GM12875 (cell line): ENCODE data around the gene MRPS31.

Source experiments
- H3K4me3 ChIP-seq: one replicate; pipeline ENCODE4 v1.5.1; 2011; ENCODE audit warnings: low read depth, low read length, control low read depth
- CTCF ChIP-seq: IDR thresholded peaks from 2 replicates; pipeline ENCODE4 v1.5.1; 2011; ENCODE audit warnings: low read depth, mild to moderate bottlenecking, control low read depth, inconsistent platforms, low read length, moderate library complexity, borderline replicate concordance; ENCODE audit not compliant: insufficient read depth

The MRPS31 gene

GRCh38 chr13:40682449-40683240 lies 88.3 kb downstream of the MRPS31 start:
- 0 out of 2 replicates have a peak, but pooled peaks have one; percentile 6 for TF ChIP-seq CTCF
- no peak overlapping the region for H3K4me3 ChIP-seq

GRCh38 chr13:40681341-40682146 lies 89.4 kb downstream of the MRPS31 start:
- TF ChIP-seq CTCF: no peak
- no peak overlapping the region for H3K4me3 ChIP-seq

GRCh38 chr13:40680659-40681323 lies 90.2 kb downstream of the MRPS31 start:
- H3K4me3 ChIP-seq: no peak overlapping the region
- TF ChIP-seq CTCF: no peak

GRCh38 chr13:40679480-40679985 lies 91.5 kb downstream of the MRPS31 start:
- no peak for TF ChIP-seq CTCF
- no peak overlapping the region for H3K4me3 ChIP-seq
